ENCODE data around the gene NR3C2.

NR3C2 gene

GRCh38 chr4:148364525-148364924 is 77.7 kb downstream of the NR3C2 start:
- H3K9ac ChIP-seq (ENCODE audit: low read length): no peak overlapping the region
- H3K27me3 ChIP-seq (replicated peaks; ENCODE audit: control insufficient read depth, insufficient read depth, low read length): no peaks in the 10 kb centered on the region
- H3K4me3 ChIP-seq (ENCODE audit: low read length): no peak overlapping the region
- H3K9me3 ChIP-seq (ENCODE audit: control insufficient read depth, low read length): no peaks in the 10 kb centered on the region
- H3K4me1 ChIP-seq (ENCODE audit: control insufficient read depth, insufficient read depth, low read length): no peaks in the 10 kb centered on the region
- no peaks in the 10 kb centered on the region for H3K36me3 ChIP-seq (ENCODE audit: control insufficient read depth, insufficient read depth, low read length, severe bottlenecking)
- no peak for DNase-seq (ENCODE audit: low read depth)

- no peak for DNase-seq (ENCODE audit: low read depth)
- H3K36me3 ChIP-seq (ENCODE audit: control insufficient read depth, insufficient read depth, low read length, severe bottlenecking): no peaks in the 10 kb centered on the region
Measured at GRCh38 chr4:148359769-148360168, 82.4 kb downstream of the NR3C2 start.

GRCh38 chr4:148355442-148356123 is 86.6 kb downstream of the NR3C2 start:
- Histone ChIP-seq H3K36me3 (ENCODE audit: control insufficient read depth, insufficient read depth, low read length, severe bottlenecking) (no peaks in the 10 kb centered on the region), H3K9me3 (ENCODE audit: control insufficient read depth, low read length) (no peaks in the 10 kb centered on the region), H3K4me1 (ENCODE audit: control insufficient read depth, insufficient read depth, low read length) (no peaks in the 10 kb centered on the region)

More at GRCh38 chr4:148359769-148360168, 82.4 kb downstream of the NR3C2 start:
- no peak overlapping the region for H3K9ac ChIP-seq (ENCODE audit: low read length)
- H3K4me3 ChIP-seq (ENCODE audit: low read length): no peak overlapping the region
- H3K9me3 ChIP-seq (ENCODE audit: control insufficient read depth, low read length): no peaks in the 10 kb centered on the region
- no peaks in the 10 kb centered on the region for H3K4me1 ChIP-seq (ENCODE audit: control insufficient read depth, insufficient read depth, low read length)
- H3K27me3 ChIP-seq (replicated peaks; ENCODE audit: control insufficient read depth, insufficient read depth, low read length): no peaks in the 10 kb centered on the region

GRCh38 chr4:148354186-148354585 is 88.0 kb downstream of the NR3C2 start:
- Histone ChIP-seq H3K9ac (ENCODE audit: low read length) (no peak overlapping the region), H3K9me3 (ENCODE audit: control insufficient read depth, low read length) (no peaks in the 10 kb centered on the region), H3K4me3 (ENCODE audit: low read length) (no peak overlapping the region), H3K4me1 (ENCODE audit: control insufficient read depth, insufficient read depth, low read length) (no peaks in the 10 kb centered on the region), H3K36me3 (ENCODE audit: control insufficient read depth, insufficient read depth, low read length, severe bottlenecking) (no peaks in the 10 kb centered on the region), H3K27me3 (replicated peaks; ENCODE audit: control insufficient read depth, insufficient read depth, low read length) (no peaks in the 10 kb centered on the region)
- DNase-seq (ENCODE audit: low read depth): no peak

More at GRCh38 chr4:148355442-148356123, 86.6 kb downstream of the NR3C2 start:
- Histone ChIP-seq H3K4me3 (ENCODE audit: low read length) (no peak overlapping the region), H3K9ac (ENCODE audit: low read length) (no peak overlapping the region), H3K27me3 (replicated peaks; ENCODE audit: control insufficient read depth, insufficient read depth, low read length) (no peaks in the 10 kb centered on the region)
- no peak for DNase-seq (ENCODE audit: low read depth)

- no peaks in the 10 kb centered on the region for H3K27me3 ChIP-seq (replicated peaks; ENCODE audit: control insufficient read depth, insufficient read depth, low read length)
- H3K4me1 ChIP-seq (ENCODE audit: control insufficient read depth, insufficient read depth, low read length): no peaks in the 10 kb centered on the region
- H3K9me3 ChIP-seq (ENCODE audit: control insufficient read depth, low read length): no peaks in the 10 kb centered on the region
Measured at GRCh38 chr4:148353571-148353970, 88.6 kb downstream of the NR3C2 start.

GRCh38 chr4:148349153-148349552 is 93.1 kb downstream of the NR3C2 start:
- Histone ChIP-seq H3K27me3 (replicated peaks; ENCODE audit: control insufficient read depth, insufficient read depth, low read length) (no peaks in the 10 kb centered on the region), H3K4me3 (ENCODE audit: low read length) (no peak overlapping the region), H3K9me3 (ENCODE audit: control insufficient read depth, low read length) (no peaks in the 10 kb centered on the region), H3K9ac (ENCODE audit: low read length) (no peak overlapping the region), H3K4me1 (ENCODE audit: control insufficient read depth, insufficient read depth, low read length) (no peaks in the 10 kb centered on the region), H3K36me3 (ENCODE audit: control insufficient read depth, insufficient read depth, low read length, severe bottlenecking) (no peaks in the 10 kb centered on the region)
- DNase-seq (ENCODE audit: low read depth): no peak

More at GRCh38 chr4:148353571-148353970, 88.6 kb downstream of the NR3C2 start:
- Histone ChIP-seq H3K9ac (ENCODE audit: low read length) (no peak overlapping the region), H3K36me3 (ENCODE audit: control insufficient read depth, insufficient read depth, low read length, severe bottlenecking) (no peaks in the 10 kb centered on the region), H3K4me3 (ENCODE audit: low read length) (no peak overlapping the region)
- DNase-seq (ENCODE audit: low read depth): no peak

- no peaks in the 10 kb centered on the region for H3K4me1 ChIP-seq (ENCODE audit: control insufficient read depth, insufficient read depth, low read length)
- H3K9ac ChIP-seq (ENCODE audit: low read length): no peak overlapping the region
- no peaks in the 10 kb centered on the region for H3K9me3 ChIP-seq (ENCODE audit: control insufficient read depth, low read length)
- no peaks in the 10 kb centered on the region for H3K27me3 ChIP-seq (replicated peaks; ENCODE audit: control insufficient read depth, insufficient read depth, low read length)
- no peak overlapping the region for H3K4me3 ChIP-seq (ENCODE audit: low read length)
- no peaks in the 10 kb centered on the region for H3K36me3 ChIP-seq (ENCODE audit: control insufficient read depth, insufficient read depth, low read length, severe bottlenecking)
- no peak for DNase-seq (ENCODE audit: low read depth)
Measured at GRCh38 chr4:148346657-148347056, 95.6 kb downstream of the NR3C2 start.

- Histone ChIP-seq H3K27me3 (replicated peaks; ENCODE audit: control insufficient read depth, insufficient read depth, low read length) (no peaks in the 10 kb centered on the region), H3K9ac (ENCODE audit: low read length) (no peak overlapping the region), H3K4me1 (ENCODE audit: control insufficient read depth, insufficient read depth, low read length) (no peaks in the 10 kb centered on the region), H3K9me3 (ENCODE audit: control insufficient read depth, low read length) (no peaks in the 10 kb centered on the region), H3K36me3 (ENCODE audit: control insufficient read depth, insufficient read depth, low read length, severe bottlenecking) (no peaks in the 10 kb centered on the region), H3K4me3 (ENCODE audit: low read length) (no peak overlapping the region)
- no peak for DNase-seq (ENCODE audit: low read depth)
Measured at GRCh38 chr4:148345509-148345908, 96.7 kb downstream of the NR3C2 start.

- no peaks in the 10 kb centered on the region for H3K4me1 ChIP-seq (ENCODE audit: control insufficient read depth, insufficient read depth, low read length)
- no peaks in the 10 kb centered on the region for H3K27me3 ChIP-seq (replicated peaks; ENCODE audit: control insufficient read depth, insufficient read depth, low read length)
- no peak overlapping the region for H3K9ac ChIP-seq (ENCODE audit: low read length)
- no peak overlapping the region for H3K4me3 ChIP-seq (ENCODE audit: low read length)
- DNase-seq (ENCODE audit: low read depth): no peak
- H3K36me3 ChIP-seq (ENCODE audit: control insufficient read depth, insufficient read depth, low read length, severe bottlenecking): no peaks in the 10 kb centered on the region
- peaks cover under 1% of the 10 kb centered on the region for H3K9me3 ChIP-seq (ENCODE audit: control insufficient read depth, low read length)
Measured at GRCh38 chr4:148344941-148345340, 97.3 kb downstream of the NR3C2 start.

- Histone ChIP-seq H3K9me3 (ENCODE audit: control insufficient read depth, low read length) (peaks cover 2% of the 10 kb centered on the region), H3K36me3 (ENCODE audit: control insufficient read depth, insufficient read depth, low read length, severe bottlenecking) (no peaks in the 10 kb centered on the region), H3K4me1 (ENCODE audit: control insufficient read depth, insufficient read depth, low read length) (no peaks in the 10 kb centered on the region), H3K4me3 (ENCODE audit: low read length) (no peak overlapping the region), H3K27me3 (replicated peaks; ENCODE audit: control insufficient read depth, insufficient read depth, low read length) (no peaks in the 10 kb centered on the region), H3K9ac (ENCODE audit: low read length) (no peak overlapping the region)
- DNase-seq (ENCODE audit: low read depth): no peak
Measured at GRCh38 chr4:148344352-148344751, 97.9 kb downstream of the NR3C2 start.

GRCh38 chr4:148341980-148342800 is 100.0 kb downstream of the NR3C2 start:
- Histone ChIP-seq H3K9me3 (ENCODE audit: control insufficient read depth, low read length) (peaks cover 2% of the 10 kb centered on the region), H3K4me3 (ENCODE audit: low read length) (no peak overlapping the region), H3K9ac (ENCODE audit: low read length) (no peak overlapping the region), H3K4me1 (ENCODE audit: control insufficient read depth, insufficient read depth, low read length) (no peaks in the 10 kb centered on the region), H3K36me3 (ENCODE audit: control insufficient read depth, insufficient read depth, low read length, severe bottlenecking) (no peaks in the 10 kb centered on the region), H3K27me3 (replicated peaks; ENCODE audit: control insufficient read depth, insufficient read depth, low read length) (no peaks in the 10 kb centered on the region)
- no peak for DNase-seq (ENCODE audit: low read depth)

Measured in adipocyte (in vitro differentiated cells).